Activated CD4-positive, alpha-beta T cell treated with anti-CD3 and anti-CD28 coated beads for 24 hours (primary cell): Measurements from ENCODE around the gene SNRPA.
"Not testable (repeated sequence)": the region's sequence is repeated elsewhere in the genome, so short reads cannot be mapped to it uniquely, and the experiment has no call there.

Experiments
- DNase-seq, 2 donors: peaks; one replicate each; pipeline ENCODE4 v3.0.0-alpha.2; 2020; ENCODE audit warnings: low read depth in 2 of 2

Gene SNRPA

DNA sequence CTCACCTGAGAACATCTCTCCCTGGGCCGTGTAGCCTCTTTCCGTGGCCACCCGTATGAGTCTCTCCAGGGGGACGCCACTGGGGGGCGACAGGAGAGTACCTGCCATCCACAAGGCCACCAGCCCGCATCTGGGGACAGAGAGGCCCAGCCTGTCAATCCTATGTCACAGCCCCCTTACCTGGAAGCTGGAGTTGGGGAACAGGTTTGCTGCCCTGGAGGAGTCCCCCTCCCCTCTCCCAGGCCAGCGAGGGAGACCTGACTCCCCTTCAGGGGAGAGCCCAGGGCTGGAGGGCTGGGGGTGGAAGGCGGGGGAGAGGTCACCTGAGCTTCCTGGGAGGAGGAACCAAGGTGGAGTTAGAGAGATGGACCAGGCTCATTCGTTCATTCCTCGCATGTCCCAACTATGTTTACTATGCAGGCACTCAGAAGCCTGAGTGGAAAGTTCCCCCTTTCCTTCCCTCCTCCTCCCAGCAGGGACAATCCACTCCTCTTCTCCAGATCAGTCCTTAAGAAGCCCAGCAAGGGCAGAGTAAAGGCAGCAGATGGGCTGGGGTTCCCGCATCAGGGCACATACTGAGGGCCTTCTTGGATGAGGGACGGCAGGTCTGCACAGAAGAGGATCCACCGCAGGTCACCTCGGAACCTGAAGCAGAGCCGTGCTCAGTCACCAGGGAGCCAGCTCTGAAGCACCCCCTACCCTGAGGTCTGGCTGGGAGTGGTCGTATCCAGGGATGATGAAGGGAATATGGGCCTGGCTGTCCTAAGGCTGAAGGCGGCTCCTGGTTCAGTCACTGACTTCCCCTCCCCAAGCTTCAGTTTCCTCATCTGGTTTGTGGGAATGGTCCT is 6.2 kb upstream of the SNRPA start:
- no peak for DNase-seq

DNA sequence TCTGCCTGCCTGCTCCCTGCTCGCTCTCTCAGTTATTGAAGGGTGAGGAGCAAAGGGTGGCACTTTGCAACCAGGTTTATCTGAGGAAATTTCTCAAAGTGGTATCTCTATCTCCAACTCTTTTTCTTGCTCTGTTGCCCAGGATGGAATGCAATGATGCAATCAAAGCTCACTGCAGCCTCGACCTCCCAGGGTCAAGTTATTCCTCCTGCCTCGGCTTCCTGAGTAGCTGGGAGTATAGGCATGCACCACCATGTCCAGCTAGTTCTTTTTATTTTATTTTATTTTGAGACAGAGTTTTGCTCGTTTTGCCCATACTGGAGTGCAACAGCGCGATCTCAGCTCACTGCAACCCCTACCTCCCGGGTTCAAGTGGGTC is 5.6 kb upstream of the SNRPA start:
- no peak for DNase-seq

DNA sequence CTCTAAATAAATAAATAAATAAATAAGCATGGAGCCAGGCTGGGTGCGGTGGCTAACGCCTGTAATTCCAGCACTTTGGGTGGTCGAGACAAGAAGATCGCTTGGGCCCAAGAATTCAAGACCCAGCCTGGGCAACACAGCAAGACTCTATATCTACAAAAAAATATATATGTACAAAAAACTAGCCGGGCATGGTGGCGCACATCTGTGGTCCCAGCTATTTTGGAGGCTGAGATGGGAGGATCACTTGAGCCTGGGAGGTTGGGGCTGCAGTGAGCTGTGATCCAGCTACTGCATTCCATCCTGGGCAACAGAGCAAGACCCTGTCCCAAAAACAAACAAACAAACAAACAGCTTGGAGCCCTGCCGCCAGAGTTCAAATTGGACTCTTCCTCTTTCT is 3.5 kb upstream of the SNRPA start:
- no peak for DNase-seq

DNA sequence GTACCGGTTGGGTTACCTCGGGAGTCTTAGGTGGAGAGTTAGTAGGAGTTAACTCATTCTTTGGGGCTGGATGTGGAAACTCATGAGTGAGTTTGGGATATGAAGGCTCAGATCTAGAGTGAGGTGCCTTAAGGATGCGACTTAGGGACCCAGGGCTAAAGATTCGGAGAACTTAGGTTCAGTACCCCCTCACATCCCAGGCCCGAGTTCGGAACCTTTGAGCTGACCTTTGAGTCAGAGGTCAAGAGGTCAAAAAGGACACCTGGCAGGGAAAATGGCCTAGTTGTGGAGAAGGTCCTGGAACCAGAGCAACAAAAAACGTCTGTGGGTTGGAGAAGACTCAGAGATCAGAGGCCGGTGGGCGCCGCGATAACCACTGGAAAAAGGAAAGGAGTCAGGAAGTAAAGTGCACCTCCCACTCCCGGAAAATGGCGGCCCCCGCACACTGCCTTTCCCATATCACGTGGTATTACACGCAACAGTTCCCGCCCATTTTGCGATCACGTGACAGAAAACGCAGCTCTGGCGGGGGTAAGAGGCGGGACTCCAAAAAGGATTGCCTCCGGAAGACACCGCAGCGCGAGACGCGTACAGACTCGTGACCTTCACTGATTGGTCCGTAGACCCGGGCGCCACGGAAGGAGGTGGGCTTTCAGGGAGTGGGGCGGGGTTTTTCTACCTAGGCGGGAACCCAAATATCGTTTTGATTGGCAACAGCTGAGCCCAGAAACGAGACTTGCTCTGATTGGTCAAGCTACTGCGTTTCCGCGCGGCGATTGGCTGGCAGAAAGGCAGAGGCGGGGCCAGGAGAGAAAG is 737 bp upstream of the SNRPA start, which contains the start of gene ACTMAP:
TSS of gene ACTMAP (minus strand) at position 420 of the 816 bp plus-strand sequence. CDS start 674 bp downstream, outside the sequence.
- DNase-seq, result peak; percentile 98 to 99

DNA sequence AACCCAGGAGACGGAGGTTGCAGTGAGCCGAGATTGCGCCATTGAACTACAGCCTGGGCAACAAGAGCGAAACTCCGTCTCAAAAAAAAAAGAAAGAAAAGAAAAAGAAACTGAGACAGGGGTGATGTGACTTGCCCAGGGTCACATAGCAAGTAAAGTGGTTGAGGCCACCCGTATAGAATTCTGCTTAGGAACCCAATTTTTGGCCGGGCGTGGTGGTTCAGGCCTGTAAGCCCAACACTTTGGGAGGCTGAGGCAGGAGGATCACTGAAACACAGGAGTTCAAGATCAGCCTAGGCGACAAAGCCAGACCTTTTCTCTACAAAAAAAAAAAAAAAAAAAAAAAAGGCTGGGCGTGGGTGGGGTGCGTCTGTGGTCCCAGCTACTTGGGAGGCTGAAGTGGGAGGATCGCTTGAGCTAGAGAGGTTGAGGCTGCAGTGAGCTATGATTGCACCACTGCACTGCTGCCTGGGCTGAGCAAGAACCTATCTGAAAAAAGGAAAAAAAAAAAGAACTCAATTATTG is 1.3 kb downstream of the SNRPA start:
- no peak for DNase-seq

DNA sequence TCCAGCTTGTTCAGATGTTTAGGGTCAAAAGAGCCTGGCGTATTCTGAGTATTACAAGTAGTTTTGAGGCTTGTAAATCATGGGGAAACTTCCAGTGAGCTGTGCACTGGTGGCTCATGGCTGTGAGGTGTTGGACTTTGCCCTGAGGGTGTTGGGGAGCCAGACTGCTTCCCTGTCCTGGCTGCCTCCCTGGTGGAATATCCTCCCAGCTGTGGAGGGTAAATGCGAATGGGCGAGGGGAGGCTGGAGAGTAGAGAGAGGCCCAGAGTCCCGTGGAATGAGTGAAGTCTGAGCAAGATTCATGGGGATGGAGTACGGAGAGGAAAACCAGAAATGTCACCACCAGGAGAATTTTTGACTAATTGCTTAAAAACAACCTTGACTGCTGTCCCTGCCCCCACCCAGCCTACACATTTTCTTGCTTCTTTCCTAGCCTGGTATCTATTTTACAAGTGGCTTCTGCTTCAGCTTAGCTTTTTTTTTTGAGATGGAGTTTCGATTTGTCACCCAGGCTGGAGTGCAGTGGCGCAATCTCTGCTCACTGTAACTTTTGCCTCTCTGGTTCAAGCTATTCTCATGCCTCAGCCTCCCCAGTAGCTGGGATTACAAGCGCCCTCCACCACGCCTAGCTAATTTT is 3.7 kb downstream of the SNRPA start:
- DNase-seq, result peak; percentile 57 to 59

DNA sequence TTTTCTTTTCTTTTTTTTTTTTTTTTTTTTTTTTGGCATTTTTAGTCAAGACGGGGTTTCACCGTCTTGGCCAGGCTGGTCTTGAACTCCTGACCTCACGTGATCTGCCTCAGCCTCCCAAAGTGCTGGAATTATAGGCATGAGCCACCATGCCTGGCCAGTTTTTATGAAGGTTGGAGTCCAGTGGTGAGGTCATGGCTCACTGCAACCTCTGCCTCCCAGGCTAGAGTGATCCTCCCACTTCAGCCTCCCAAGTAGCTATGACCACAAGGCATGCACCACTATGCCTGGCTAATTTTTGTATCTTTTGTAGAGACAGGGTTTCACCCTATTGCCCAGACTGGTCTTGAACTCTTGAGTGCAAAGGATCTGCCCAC is 4.2 kb downstream of the SNRPA start:
- no peak for DNase-seq

DNA sequence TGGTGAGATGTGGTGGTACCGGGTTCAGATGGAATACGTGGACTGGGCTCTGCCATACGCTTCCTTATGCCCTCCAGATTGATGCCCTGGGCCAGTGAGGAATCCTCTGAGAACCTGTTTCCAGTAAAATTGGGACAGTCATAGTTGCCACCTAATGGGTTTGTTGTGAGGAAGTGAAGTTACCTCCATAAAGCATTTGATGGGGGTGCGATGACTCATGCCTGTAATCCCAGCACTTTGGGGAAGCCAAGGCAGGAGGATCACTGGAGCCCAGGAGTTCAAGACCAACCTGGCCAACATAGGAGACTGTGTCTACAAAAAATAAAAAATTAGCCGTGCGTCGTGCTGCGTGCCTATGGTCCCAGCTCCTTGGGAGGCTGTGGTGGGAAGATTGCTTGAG is 4.8 kb downstream of the SNRPA start:
- no peak for DNase-seq

DNA sequence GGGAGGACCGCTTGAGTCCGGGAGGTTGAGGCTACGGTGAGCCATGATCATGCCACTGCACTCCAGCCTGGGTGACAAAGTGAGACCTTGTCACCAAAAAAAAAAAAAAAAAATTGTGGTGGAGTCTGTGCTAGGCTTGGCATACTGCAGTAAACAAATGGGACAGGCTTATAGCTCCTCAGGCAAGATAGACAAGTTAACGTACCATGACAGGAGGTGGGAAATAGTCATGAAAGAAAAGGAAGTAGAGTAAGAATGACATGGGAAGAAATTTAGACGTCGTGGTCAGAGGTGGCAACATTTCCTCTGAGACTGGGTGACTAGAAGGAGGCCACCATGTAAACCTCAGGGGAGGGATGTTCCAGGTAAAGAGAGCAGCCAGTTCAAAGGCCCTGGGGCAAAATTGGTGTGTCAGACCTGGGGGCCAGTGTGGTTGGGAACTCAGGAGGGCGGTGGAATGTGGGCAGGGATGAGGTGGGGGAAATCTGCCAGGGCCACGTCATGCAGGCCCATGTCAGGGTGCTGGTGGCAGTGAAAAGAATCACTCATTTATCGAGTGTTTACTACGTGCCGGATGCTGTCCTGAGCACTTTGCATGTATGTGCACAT is 5.6 kb downstream of the SNRPA start:
- DNase-seq, result no peak

DNA sequence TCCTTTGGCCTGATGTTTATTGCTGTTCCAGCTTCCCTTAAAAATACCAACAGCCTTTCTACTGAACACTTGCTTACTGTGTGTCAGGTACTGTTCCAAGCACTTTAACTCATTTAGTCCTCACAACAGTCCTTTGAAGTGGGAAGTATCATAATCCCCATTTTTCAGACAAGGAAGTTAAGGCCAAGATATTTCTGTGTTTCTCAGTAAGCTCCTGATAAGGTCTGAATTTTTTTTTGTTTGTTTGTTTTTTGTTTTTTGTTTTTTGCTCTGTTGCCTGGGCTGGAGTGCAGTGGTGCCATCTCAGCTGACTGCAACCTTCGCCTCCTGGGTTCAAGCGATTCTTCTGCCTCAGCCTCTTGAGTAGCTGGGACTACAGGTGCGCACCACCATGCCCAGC is 7.5 kb downstream of the SNRPA start:
- no peak for DNase-seq

DNA sequence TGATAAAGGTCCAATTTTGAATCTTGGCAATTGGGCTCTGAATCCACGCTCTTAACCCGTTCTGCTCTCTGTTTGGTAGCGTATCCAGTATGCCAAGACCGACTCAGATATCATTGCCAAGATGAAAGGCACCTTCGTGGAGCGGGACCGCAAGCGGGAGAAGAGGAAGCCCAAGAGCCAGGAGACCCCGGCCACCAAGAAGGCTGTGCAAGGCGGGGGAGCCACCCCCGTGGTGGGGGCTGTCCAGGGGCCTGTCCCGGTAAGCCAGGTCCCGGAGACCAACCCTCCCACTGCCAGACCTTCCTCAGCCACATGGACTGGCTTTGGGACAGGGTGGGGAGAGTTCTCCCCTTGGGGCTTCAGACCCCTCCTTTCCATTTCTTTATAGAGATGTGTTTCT is 8.3 kb downstream of the SNRPA start:
- no peak for DNase-seq

DNA sequence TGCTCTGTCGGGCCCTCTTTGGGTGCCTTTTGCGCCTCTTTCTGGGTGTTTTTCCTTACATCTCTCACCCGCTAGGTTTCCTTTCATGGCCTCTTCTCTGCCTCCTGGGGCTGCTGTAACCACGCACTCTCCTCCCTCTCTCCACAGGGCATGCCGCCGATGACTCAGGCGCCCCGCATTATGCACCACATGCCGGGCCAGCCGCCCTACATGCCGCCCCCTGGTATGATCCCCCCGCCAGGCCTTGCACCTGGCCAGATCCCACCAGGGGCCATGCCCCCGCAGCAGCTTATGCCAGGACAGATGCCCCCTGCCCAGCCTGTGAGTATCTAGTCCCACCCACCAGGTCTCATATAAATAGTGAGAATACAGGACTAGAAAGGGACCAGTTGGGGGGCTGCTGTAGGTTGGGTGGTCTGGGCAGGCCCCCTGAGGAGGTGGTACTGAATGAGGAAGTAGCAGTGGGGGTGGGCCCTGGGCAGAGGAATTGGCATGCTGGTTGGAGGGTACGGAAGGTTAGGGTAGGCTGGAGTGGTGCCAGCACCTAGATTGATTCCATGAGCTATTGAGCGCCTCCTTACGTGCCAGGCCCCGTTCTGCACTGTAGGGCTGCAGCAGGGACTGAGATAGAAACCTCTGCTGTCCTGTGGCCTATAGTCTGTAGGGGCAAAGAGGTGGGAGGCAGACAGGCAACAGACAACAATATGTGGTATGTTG is 11.9 kb downstream of the SNRPA start:
- no peak for DNase-seq

DNA sequence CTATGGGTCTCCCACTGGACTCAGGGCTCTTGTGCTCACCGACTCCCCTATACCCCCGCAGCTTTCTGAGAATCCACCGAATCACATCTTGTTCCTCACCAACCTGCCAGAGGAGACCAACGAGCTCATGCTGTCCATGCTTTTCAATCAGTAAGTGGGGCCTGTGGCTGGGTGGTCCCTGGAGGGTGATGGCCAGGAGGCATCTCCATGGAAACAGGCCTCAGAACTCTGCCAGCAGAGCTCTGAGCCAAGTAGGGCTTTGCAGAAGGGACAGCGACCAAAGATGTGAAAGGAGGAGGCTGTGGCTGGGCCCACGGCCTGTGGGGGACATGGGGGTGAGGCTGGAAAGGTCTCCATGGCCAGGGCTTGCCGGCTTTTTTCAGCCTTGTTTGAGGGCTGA is 12.5 kb downstream of the SNRPA start:
- DNase-seq, result no peak

DNA sequence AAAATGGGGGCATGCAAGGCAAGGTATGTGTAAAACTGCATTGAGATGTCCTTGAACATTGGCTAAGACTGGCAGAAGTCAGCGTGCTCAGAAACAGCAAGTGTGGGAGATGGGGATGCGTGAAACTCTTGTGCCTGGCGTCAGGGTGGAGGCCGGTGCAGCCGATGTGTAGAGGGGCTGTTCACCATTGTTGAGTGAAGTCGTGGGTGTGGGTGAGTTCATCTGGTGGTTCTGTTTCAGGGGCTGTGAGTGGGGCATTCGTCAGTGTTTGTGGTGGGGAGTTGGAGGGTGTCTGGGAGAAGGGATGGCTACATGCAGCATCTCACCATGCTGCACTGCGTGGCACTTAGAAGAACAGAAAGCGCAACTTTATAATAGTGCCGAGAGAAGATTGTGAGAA is 13.0 kb downstream of the SNRPA start:
- no peak for DNase-seq

DNA sequence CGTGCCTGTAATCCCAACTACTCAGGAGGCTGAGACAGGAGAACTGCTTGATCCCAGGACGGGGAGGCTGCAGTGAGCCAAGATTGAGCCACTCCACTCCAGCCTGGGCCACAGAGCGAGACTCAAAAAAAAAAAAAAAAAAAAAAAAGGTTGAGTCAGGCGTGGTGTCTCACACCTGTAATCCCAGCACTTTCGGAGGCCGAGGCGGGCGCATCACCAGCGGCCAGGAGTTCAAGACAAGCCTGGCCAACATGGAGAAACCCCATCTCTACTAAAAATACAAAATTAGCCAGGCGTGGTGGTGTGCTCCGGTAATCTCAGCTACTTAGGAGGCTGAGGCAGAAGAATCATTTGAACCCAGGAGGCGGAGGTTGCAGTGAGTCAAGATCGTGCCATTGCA is 15.4 kb downstream of the SNRPA start:
- DNase-seq, result not testable (repeated sequence)

DNA sequence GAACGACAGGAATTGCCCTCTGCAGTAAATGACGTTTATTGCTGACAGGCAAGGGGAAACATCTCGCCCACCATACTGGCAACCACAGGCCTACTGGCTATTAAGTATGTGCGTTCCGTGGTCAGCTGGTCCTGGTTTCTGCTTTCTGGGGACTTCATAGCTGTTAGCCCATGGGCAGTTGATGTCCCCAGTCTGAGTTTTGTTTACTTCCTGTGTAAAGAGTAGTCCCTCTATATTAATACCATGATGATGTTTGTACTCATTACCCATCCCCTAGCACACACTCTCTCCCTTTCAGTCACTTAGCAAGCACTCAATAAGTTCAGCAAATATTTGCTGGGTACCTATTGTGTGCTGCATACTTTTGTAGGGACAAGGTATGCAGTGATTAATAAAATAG is 17.9 kb downstream of the SNRPA start:
- no peak for DNase-seq

DNA sequence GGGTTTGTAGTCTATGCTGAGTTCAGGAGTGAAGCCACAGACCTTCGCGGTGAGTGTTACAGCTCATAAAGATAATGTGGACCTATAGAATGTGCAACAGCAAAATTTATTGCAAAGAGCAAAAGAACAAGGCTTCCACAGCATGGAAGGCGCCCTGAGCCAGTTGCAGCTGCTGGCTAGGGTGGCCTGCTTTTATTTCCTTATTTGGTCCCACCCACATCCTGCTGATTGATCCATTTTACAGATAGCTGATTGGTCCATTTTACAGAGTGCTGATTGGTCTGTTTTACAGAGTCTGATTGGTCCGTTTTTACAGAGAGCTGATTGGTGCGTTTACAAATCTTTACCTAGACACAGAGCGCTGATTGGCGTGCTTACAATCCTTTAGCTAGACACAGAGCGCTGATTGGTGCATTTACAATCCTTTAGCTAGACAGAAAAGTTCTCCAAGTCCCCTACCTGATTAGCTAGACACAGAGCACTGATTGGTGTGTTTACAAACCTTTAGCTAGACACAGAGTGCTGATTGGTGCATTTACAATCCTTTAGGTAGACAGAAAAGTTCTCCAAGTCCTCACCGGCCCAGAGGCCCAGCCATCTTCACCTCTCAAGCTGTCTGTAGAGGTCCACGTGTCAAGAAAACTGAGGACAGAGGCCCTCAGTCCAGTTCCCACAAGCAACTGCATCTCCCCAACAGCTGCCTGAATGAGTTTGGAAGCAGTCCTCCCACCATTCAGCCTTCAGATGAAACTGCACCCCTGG is 20.3 kb downstream of the SNRPA start:
- DNase-seq, result not testable (repeated sequence)

DNA sequence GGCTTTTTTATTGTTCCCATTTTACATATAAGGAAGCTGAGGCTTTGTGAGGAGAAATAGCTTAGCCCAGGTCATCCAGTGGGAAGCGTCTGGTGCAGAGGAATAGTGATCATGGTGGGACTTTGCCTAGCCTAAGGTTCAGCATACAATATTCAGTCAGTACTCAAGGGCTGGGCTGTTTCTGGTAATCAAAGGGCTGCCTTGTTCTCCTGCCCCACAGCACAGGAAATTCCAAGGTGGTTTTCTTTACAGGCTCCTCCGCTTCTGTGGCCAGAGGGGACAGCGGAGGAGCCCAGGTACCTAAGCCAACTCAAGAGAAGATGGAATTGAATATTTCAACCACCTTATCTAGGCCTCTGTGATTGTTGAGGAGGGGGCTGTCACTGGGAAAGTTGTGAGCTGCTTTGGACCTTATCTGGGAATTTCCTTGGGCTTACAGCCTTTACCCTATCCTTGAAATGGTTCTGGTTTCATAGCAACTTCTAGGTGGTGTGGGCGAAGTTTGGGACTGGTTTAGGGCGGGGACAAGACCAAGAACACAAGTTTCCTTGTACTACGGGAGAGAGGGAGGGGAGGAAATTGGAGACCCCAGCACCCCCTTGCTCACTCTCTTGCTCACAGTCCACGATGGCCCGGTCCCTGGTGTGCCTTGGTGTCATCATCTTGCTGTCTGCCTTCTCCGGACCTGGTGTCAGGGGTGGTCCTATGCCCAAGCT is 24.1 kb downstream of the SNRPA start, which contains the start of gene MIA:
TSS of gene MIA (plus strand) at position 606 of the 716 bp plus-strand sequence. CDS start at position 628, 22 bp downstream.
- DNase-seq, result no peak

DNA sequence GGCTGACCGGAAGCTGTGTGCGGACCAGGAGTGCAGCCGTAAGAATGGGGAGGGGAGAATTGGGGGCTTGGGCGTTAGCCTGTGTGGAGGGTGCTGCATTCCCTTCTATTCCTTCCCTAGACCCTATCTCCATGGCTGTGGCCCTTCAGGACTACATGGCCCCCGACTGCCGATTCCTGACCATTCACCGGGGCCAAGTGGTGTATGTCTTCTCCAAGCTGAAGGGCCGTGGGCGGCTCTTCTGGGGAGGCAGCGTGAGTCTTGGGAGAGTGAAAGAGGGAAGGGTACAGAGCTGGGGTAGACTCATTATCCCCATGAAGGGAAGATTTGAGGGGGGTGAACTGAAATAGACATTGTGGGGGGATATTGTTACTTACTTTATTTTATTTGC is 24.6 kb downstream of the SNRPA start:
- no peak for DNase-seq

DNA sequence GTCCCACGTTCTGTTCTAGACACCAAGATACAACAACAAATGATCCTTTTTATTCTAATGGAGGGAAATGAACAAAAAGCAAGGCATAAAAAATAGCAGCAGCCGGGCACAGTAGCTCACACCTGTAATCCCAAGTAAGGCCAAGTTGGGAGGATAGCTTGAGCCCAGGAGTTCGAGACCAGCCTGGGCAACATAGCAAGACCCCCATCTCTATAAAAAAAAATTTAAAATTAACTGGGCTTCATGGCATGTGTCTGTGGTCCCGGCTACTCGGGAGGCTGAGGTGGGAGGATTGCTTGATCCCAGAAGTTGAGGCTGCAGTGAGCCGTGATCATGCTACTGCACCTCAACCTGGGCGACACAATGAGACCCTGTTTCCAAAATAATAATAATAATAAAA is 25.4 kb downstream of the SNRPA start:
- no peak for DNase-seq
